T47D (cell line): Measurements from ENCODE around the gene USP12.
"Not testable (repeated sequence)": the region's sequence is repeated elsewhere in the genome, so short reads cannot be mapped to it uniquely, and the experiment has no call there.

Experiments used
- DNase-seq, 2 experiments: peaks; one replicate each; pipeline versions ENCODE4 v3.0.0 to v3.0.0-alpha.2; 2011 to 2012; ENCODE audit warnings: low read depth in 1 of 2, low spot score in 1 of 2
- JUND ChIP-seq: IDR thresholded peaks from 2 replicates; pipeline ENCODE4 v1.6.1; 2012; ENCODE audit warnings: low read depth
- in situ Hi-C: cut with HindIII; loops from 2 replicates; pipeline ENCODE4 v1.10.0; 2016; ENCODE audit warnings: low sequenced_read_pairs, low pct_unique_long_range_greater_than_20kb

USP12 gene

GRCh38 chr13:27159806-27160563 lies 11.6 kb downstream of the USP12 start:
- in situ Hi-C loops = no loop called here
- DNase-seq = no peak
- no peak for TF ChIP-seq JUND

GRCh38 chr13:27158335-27158734 lies 13.3 kb downstream of the USP12 start:
- no peak for TF ChIP-seq JUND
- in situ Hi-C loops = no loop called here
- no peak for DNase-seq

- in situ Hi-C loops = no loop called here
- DNase-seq = no peak
- TF ChIP-seq JUND = no peak
Measured at GRCh38 chr13:27151798-27152599, 19.6 kb downstream of the USP12 start.

DNA sequence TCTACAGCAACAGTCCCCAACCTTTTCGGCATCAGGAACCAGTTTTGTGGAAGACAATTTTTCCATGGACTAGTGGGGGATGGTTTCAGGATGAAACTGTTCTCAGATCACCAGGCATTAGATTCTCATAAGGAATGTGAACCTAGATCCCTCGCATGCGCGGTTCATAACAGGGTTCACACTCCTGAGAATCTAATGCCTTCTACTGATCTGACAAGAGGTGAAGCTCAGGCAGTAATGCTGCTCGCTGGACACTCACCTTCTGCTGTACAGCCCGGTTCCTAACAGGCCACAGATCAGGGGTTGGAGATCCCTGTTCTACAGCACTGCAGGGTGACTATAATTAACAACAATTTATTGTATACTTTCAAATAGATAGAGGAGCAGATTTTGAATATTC lies 21.9 kb downstream of the USP12 start:
- no peak for TF ChIP-seq JUND
- in situ Hi-C loops = no loop called here
- no peak for DNase-seq

GRCh38 chr13:27148900-27149299 lies 22.7 kb downstream of the USP12 start:
- no peak for DNase-seq
- TF ChIP-seq JUND = no peak
- in situ Hi-C loops = no loop called here

DNA sequence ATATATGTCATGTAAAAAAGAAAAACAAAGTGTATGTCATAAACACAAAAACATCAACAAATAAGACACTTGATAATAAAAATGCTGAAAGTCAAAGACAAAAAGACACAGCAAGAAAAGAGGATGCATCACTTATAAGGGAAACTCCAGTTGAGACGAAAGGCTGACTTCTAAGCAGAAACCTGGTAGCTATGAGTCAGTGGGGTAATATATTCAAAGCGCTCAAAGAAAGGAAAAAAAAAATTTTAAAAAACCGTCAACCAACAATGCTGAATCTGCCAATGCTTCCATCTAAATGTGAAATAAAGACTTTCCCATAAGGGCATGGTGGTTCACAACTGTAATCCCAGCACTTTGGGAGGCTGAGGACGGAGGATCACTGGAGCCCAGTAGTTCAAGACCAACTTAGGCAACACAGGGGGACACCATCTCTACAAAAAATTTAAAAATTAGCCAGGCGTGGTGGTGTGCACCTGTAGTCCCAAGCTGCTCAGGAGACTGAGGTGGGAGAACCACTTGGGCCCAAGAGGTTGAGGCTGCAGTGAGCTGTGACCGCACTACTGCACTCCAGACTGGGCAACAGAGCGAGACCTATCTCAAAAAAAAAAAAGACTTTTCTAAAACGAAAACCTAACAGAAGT lies 24.0 kb downstream of the USP12 start:
- no peak for DNase-seq
- no peak for TF ChIP-seq JUND
- in situ Hi-C loops = no loop called here

DNA sequence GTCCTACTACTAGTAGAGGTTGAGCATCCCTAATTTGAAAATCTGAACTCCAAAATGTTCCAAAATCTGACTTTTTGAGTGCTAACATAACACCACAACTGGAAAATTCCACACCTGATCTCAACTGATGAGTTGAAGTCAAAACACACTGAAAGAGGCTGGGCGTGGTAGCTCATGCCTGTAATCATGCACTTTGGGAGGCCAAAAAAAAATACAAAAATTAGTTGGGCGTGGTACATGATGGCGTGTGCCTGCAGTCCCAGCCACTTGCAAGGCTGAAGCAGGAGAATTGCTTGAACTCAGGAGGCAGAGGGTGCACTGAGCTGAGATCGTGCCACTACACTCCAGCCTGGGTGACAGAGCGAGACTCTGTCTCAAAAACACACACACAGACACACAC lies 29.9 kb downstream of the USP12 start:
- no peak for TF ChIP-seq JUND
- in situ Hi-C loops = no loop called here
- DNase-seq = no peak

GRCh38 chr13:27141159-27141558 lies 30.5 kb downstream of the USP12 start:
- DNase-seq, in situ Hi-C loops: not testable (repeated sequence)

DNA sequence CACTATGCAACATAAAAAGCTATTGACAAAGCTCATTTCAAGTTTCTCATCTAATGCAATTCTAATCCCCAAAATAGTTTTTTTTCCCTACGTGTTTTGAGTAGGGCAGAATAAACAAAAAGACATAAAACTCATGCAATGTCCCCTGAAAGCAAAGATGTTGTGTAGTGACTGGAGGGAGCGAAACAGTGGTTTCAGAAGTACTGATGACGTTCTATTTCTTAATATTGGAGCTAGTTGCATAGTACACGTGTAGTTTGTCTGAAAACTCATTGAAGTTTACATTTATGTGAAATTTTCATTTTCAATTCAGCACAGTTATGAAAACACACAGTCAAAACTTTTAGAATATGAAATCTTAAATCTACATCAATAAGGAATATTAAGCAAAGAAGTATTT lies 31.6 kb downstream of the USP12 start:
- in situ Hi-C loops = no loop called here
- TF ChIP-seq JUND = no peak
- no peak for DNase-seq

DNA sequence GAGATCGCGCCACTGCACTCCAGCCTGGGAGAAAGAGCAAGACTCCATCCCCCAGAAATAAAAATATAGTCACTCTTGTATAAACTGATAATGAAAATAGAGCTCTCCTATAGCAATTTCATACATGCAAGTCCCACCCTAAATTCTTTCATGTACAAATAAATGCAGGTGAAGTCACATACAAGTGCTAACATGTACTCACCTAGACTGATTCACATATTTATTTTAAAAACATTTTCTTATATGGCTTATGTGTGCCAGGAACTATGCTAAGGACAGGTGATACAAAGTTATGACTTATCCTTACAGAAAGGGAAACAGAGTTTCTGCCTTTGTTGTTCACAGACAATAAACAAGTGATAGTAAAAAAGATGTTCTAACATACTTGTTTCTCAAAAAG lies 32.0 kb downstream of the USP12 start:
- in situ Hi-C loops = no loop called here

DNA sequence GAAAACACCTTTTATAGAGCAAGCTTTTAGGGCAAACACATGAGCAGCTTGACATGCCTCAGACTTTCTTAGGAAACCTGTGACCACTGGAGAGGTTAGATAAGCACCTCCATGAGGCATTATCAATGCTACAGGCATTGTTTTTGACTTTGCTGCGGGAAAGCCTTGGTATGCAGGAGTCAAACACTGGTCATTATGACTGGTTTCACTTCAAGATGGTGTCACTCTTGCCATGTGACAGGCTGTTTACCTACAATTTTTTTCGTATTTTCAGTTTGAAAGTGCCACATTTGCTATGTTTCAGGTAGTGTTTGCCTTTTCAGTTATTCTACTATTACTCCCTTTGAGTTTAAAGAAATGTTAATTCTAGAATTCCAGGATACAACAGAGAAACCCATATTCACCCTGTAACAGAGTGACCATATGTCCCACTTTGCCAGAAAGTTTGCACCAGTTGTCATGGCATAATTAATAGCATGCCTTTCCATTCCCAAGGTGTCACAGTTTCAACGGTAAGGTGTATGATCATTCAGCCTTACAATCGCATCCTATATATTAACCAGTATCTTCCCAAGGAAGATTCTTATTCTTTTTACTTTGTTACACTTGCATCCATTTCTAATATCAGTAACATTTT lies 33.0 kb downstream of the USP12 start:
- in situ Hi-C loops = no loop called here
- no peak for DNase-seq
- no peak for TF ChIP-seq JUND

More for the DNA sequence above, 32.0 kb downstream of the USP12 start:
- TF ChIP-seq JUND = no peak
- no peak for DNase-seq

DNA sequence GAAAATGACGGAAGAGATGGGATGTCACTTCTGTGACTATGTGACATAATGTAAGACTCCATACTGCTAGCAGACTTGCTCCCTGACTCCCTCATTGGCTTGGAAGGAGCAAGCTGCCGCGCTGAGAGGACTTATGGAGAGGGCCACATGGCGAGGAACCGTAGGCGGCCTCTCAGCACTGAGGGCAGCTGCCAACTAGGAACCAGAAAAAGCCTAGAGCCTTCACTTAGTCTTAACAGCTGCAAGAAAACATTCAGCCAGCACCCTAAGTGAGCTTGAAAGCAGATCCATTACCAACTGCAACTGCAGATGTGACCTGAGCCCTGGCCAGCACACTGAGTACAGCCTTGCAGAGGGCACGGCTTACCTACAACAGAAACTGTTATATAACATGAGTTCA lies 33.9 kb downstream of the USP12 start:
- no peak for TF ChIP-seq JUND
- DNase-seq = no peak
- in situ Hi-C loops = no loop called here
